Measurements from ENCODE around the gene VSIG2. TPM values are rescaled to one million over a fixed set of nuclear protein-coding genes. Genes with fewer than 3 reads are reported as not detected.

The VSIG2 gene
- total RNA-seq, 1 donor from 2014 or later, result not detected

GRCh38 chr11:124756033-124756752 lies 4.1 kb upstream of the VSIG2 start:
- H3K27me3 Mint-ChIP-seq (ENCODE audit: low read depth), result peaks cover 7% of the 10 kb centered on the region
- TF ChIP-seq, protein P1, sequence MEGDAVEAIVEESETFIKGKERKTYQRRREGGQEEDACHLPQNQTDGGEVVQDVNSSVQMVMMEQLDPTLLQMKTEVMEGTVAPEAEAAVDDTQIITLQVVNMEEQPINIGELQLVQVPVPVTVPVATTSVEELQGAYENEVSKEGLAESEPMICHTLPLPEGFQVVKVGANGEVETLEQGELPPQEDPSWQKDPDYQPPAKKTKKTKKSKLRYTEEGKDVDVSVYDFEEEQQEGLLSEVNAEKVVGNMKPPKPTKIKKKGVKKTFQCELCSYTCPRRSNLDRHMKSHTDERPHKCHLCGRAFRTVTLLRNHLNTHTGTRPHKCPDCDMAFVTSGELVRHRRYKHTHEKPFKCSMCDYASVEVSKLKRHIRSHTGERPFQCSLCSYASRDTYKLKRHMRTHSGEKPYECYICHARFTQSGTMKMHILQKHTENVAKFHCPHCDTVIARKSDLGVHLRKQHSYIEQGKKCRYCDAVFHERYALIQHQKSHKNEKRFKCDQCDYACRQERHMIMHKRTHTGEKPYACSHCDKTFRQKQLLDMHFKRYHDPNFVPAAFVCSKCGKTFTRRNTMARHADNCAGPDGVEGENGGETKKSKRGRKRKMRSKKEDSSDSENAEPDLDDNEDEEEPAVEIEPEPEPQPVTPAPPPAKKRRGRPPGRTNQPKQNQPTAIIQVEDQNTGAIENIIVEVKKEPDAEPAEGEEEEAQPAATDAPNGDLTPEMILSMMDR (IDR thresholded peaks at IDR 0.05), result no peak

GRCh38 chr11:124754710-124755109 lies 2.7 kb upstream of the VSIG2 start:
- Mint-ChIP-seq H3K27ac (ENCODE audit: unreplicated experiment) (no peak overlapping the region), H3K4me3 (ENCODE audit: unreplicated experiment) (no peak overlapping the region), H3K36me3 (ENCODE audit: low read depth) (peaks cover 2% of the 10 kb centered on the region), H3K4me1 (ENCODE audit: low read depth) (peaks cover 10% of the 10 kb centered on the region), H3K27me3 (ENCODE audit: low read depth) (peaks cover 4% of the 10 kb centered on the region), H3K9me3 (ENCODE audit: low read depth) (no peaks in the 10 kb centered on the region)
- DNase-seq (ENCODE audit: low spot score), result no peak
- TF ChIP-seq, protein P1 (IDR thresholded peaks at IDR 0.05), result no peak

More at GRCh38 chr11:124756033-124756752, 4.1 kb upstream of the VSIG2 start:
- H3K27ac Mint-ChIP-seq (ENCODE audit: unreplicated experiment), result no peak overlapping the region
- H3K4me3 Mint-ChIP-seq (ENCODE audit: unreplicated experiment), result no peak overlapping the region
- H3K9me3 Mint-ChIP-seq (ENCODE audit: low read depth), result no peaks in the 10 kb centered on the region
- no peak for DNase-seq (ENCODE audit: low spot score)
- peaks cover 20% of the 10 kb centered on the region for H3K4me1 Mint-ChIP-seq (ENCODE audit: low read depth)
- H3K36me3 Mint-ChIP-seq (ENCODE audit: low read depth), result peaks cover 2% of the 10 kb centered on the region

DNA sequence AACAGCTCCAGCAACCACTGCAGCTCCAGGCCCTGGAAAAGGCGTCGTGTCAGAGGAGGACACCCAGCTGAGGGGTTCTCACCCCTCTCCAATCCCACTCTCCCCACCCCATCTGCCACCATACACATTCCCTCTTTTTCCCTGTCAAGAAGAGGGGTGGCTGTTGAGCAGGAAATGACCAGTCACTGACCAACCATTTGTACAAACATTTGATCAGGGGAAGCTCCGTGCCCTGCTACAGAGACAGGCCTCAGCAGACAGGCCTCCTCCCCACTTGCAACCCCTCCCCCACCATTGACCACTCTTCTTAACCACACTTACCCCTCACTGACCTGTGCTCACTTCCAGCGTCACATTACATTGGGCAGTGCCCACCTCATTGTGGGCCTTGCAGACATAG lies 2.3 kb upstream of the VSIG2 start:
- peaks cover 10% of the 10 kb centered on the region for H3K4me1 Mint-ChIP-seq (ENCODE audit: low read depth)
- H3K27me3 Mint-ChIP-seq (ENCODE audit: low read depth), result peaks cover 4% of the 10 kb centered on the region
- H3K36me3 Mint-ChIP-seq (ENCODE audit: low read depth), result peaks cover 2% of the 10 kb centered on the region
- no peak overlapping the region for H3K27ac Mint-ChIP-seq (ENCODE audit: unreplicated experiment)
- no peak for DNase-seq (ENCODE audit: low spot score)
- TF ChIP-seq, protein P1 (IDR thresholded peaks at IDR 0.05), result no peak
- no peak overlapping the region for H3K4me3 Mint-ChIP-seq (ENCODE audit: unreplicated experiment)
- H3K9me3 Mint-ChIP-seq (ENCODE audit: low read depth), result no peaks in the 10 kb centered on the region

- Mint-ChIP-seq H3K4me3 (ENCODE audit: unreplicated experiment) (no peak overlapping the region), H3K4me1 (ENCODE audit: low read depth) (peaks cover 8% of the 10 kb centered on the region), H3K27me3 (ENCODE audit: low read depth) (peaks cover 5% of the 10 kb centered on the region), H3K9me3 (ENCODE audit: low read depth) (no peaks in the 10 kb centered on the region), H3K27ac (ENCODE audit: unreplicated experiment) (no peak overlapping the region), H3K36me3 (ENCODE audit: low read depth) (peaks cover 2% of the 10 kb centered on the region)
- TF ChIP-seq, protein P1 (IDR thresholded peaks at IDR 0.05), result no peak
- no peak for DNase-seq (ENCODE audit: low spot score)
Measured at GRCh38 chr11:124753624-124754023, 1.6 kb upstream of the VSIG2 start.

- Mint-ChIP-seq H3K9me3 (ENCODE audit: low read depth) (no peaks in the 10 kb centered on the region), H3K27ac (ENCODE audit: unreplicated experiment) (no peak overlapping the region), H3K36me3 (ENCODE audit: low read depth) (peaks cover 2% of the 10 kb centered on the region), H3K4me1 (ENCODE audit: low read depth) (peaks cover 5% of the 10 kb centered on the region), H3K4me3 (ENCODE audit: unreplicated experiment) (no peak overlapping the region), H3K27me3 (ENCODE audit: low read depth) (peaks cover 5% of the 10 kb centered on the region)
- TF ChIP-seq, protein P1 (IDR thresholded peaks at IDR 0.05), result no peak
- DNase-seq (ENCODE audit: low spot score), result no peak
Measured at GRCh38 chr11:124753205-124753604, 1.1 kb upstream of the VSIG2 start.
